ENCODE measurements around the gene LRGUK.

DNA sequence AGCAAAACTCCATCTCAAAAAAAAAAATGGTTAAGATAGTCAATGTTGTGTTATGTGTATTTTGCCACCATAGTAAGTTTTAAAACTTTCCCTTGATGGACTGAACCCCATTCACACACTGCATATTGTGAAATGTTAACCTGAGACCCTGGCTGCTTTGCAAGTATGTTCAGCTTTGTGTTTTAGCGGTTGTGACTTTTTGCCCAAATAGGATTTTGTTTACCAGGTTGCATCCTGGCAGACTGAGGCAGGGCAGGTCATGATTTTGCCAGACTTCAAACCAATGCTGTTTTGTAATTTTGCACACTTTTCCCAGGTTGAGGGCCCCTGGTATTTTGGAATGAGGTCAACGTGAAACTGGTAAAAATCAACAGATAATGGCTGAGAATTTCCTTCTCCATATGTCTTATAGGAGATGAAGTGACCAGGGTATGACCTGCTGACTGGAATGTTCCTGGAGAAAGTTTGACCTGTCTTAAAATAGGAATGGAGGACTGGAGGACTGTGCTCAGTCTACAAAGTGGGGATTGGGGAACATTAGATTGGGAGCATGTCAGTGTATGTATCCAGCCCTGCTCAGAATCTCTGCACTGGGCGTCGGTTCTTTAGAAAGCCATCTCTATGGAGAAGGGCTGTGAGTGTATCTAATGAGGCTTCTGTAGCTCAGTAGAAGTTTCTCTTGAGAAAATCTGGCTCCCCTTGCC is 76.2 kb downstream of the LRGUK start:
- TF ChIP-seq POLR2AphosphoS5 (IDR thresholded peaks at IDR 0.05; ENCODE audit: borderline replicate concordance, low read depth, low read length) (no peak), EZH2 (IDR thresholded peaks at IDR 0.05) (no peak), FOXP2 (optimal IDR thresholded peaks at IDR 0.05; ENCODE audit: control extremely low read depth, extremely low read length, insufficient read depth) (no peak)
